Dedifferentiated amniotic fluid mesenchymal stem cell (primary cell): ENCODE results near the gene UBXN11.
"Not testable (repeated sequence)": the region's sequence is repeated elsewhere in the genome, so short reads cannot be mapped to it uniquely, and the experiment has no call there.

Source experiments
- DNase-seq: peaks from one replicate; pipeline ENCODE4 v3.0.0-alpha.2; 2016; ENCODE audit errors: extremely low spot score

The UBXN11 gene

DNA sequence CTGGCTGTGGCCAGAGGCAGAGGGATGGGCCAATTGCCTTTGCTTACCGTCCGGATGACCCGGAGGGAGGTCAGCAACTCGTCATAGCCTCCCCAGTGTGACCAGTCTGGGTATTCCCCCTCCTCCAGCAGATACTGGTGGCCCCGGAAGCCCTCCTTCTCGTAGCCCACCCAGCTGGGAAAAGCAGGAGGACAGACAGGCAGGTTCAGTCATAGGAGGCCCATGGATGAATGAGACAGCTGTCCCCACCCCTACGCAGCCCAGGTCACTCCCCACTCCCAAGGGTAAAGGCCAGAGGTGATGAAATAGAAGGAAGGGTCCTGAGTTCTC, 30.7 kb upstream of the UBXN11 start:
- DNase-seq: no peak

GRCh38 chr1:26336477-26337205, 30.2 kb upstream of the UBXN11 start:
- no peak for DNase-seq

DNA sequence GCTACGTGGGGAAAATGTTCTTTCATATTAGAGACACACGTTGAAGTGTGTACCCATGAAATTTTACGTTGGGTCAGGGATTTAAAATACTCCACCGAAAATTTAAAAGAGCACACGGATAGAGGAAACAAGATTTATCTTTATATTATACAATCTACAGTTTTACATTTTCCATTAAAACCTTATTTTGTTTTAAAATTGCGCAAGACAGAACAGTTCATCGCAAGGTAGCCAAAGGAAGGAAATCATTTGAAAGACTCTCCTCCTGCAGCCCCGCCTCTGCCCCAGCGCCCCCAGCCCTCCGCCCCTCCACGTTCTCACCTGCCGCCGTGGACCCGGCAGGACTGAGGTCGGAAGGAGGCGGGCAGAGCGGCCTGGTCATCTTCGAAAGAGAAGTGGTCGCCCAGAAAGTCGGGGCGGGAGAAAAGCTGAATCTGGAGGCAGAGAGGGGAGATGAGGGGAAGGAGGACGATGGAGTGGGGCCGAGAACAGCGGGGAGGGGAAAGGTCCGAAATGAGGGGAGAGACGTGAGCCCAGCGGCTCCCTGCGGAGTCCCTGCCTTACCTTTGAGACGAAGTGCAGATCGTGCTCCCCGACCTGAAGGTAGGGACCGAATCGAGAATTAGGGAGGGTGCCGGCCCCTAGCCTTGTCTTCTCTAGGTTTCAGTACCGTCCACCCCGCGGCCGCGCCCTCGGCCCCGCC, 29.5 kb upstream of the UBXN11 start:
- DNase-seq: no peak

DNA sequence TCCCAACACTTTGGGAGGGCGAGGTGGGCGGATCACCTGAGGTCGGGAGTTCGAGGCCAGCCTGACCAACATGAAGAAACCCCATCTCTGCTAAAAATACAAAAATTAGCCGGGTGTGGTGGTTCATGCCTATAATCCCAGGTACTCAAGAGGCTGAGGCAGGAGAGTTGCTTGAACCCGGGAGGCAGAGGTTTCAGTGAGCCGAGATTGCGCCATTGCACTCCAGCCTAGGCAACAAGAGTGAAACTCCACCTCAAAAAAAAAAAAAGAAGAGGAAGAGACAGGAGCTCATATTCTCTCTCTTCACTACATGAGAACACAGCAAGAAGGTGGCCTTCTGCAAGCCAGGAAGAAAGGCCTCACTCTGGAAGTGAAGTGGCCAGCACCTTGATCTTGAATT, 26.9 kb upstream of the UBXN11 start:
- DNase-seq: not testable (repeated sequence)

DNA sequence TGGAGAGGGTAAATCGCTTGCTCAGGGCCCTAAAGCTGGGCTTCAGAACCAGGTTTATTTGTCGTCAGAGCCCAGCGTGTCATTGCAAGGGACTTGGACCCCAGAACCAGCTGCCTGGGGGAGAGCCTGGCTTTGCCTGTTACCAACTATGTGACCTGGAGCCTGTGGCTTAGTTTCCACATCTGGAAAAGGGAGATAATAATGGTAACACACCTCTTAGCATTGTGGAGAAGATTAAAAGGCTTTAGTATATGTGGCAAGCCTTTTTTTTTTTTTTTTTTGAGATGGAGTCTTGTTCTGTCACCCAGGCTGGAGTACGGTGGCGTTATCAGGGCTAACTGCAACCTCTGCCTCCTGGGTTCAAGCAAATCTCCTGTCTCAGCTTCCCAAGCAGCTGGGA, 23.8 kb upstream of the UBXN11 start:
- no peak for DNase-seq

- not testable (repeated sequence) for DNase-seq
These were observed 22.9 kb upstream of the UBXN11 start for GRCh38 chr1:26329380-26329779.

- no peak for DNase-seq
These were observed 22.2 kb upstream of the UBXN11 start for GRCh38 chr1:26328597-26328996.

DNA sequence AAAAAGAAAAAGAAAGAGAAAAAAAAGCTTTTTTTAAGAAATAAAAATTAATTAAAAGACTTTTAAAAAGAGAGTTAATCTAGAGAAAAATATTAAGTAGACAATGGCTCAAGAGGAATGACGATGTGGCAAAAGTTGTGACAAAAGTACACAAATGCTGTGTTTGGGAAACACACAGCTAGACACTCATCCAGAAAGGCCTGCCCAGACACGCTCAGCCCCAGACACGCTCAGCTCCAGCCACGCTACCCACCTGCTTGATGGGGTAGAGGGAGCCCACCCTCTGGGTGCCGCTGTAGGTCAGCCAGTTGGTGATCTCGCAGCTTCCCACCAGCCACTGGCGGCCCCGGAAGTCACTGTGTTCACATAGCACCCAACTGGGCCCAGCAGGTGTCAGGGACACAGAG, 21.5 kb upstream of the UBXN11 start:
- DNase-seq: no peak

GRCh38 chr1:26324550-26324949, 18.1 kb upstream of the UBXN11 start:
- no peak for DNase-seq

GRCh38 chr1:26323382-26323781, 16.9 kb upstream of the UBXN11 start:
- no peak for DNase-seq

GRCh38 chr1:26322042-26322331, 15.6 kb upstream of the UBXN11 start:
- DNase-seq: no peak

DNA sequence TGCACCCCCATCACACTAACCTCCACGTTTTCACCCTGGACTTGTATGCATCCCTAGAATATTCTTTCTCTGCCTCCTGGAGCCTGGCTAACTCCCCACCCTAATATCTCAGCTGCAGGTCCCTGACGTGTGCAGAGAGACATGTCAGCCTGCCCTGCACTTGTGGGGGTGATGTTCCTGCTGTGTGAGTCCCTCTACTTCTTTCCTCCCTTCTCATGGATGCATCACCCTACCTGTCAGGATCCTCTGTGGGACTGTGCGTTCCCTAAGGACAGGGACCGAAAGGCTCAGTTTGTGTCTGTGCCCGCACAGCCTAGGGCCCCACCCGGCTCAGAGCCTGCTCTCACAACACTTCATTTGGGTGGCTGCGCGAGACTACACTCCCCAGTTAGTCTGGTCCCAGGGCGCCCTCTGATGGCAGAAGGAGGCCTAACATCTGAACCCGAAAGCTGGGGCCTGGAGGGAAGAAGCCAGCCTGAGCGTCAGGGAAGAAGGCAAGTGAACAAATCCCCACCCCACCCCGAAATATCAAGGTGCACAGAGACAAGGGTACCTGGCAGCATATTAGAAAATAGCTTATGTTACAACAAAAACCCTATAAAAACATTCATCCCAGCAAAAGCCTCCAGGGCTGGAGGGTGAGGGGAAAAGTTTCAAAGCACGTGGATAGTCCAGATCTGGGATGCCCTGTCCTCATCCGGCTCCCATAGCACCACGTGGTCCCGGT, 15.0 kb upstream of the UBXN11 start:
- peak; percentile 83 for DNase-seq

DNA sequence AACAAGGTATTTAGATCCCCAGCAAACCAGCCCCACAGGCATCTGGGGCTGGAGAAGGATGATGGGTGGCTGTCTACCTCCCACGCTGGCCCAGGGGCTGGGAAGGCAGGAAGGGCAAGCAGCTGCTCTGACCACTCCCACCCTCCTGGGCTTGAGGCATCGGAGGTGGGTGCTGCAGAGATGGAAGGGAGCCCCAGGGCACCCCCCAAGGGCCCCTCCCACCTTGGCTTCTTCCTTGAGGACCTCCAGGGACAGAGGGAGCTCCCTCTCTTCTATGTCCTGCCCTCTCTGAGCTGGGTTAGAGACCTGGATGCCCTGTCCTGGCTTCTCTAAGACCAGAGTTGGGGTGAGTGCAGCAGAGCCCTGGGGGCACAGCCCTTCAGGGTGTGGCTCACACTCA, 14.5 kb upstream of the UBXN11 start:
- no peak for DNase-seq

DNA sequence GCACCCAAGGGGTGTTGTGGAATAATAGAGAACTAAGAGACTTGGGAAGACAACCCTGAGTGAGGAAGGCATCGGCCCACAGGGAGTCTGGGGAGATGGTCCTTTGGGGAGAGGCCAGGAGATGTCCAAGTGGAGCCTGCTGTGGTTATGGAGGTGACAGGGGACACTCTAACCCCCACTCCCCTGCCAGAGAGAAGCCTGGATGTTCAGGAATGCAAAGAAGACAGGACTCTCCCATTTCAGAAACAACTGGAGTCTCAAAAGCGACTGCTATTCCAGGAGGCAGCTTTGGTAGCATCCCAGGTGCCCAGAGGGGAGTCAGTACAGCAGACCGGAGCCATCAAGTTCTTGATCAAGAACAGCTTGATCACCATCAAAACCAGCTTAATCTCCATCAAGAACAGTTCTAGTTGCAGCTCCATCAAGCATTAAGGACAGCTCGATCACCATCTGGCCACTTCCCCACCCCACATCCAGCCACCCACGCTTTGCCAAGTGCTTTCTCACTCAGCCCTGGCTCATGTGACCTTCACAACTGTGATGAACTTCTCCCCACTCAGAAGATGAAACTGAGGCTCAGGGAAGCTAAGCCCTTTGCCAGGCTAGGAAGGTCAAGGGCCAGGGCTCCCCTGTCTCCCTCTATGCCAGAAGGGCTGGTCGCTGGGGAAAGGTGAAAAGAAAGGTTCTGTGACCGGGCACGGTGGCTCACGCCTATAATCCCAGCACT, 12.1 kb upstream of the UBXN11 start:
- DNase-seq: no peak

- no peak for DNase-seq
These were observed 11.3 kb upstream of the UBXN11 start, which contains the start of gene CD52 for GRCh38 chr1:26317612-26318337. Gene CD52, plus strand, starts transcription at chr1:26317958. Its CDS starts 60 bp downstream, at chr1:26318018.

- no peak for DNase-seq
These were observed 10.7 kb upstream of the UBXN11 start for GRCh38 chr1:26317146-26317545.

- no peak for DNase-seq
These were observed 9.7 kb upstream of the UBXN11 start for GRCh38 chr1:26315874-26316850.

GRCh38 chr1:26314501-26314900, 8.1 kb upstream of the UBXN11 start:
- no peak for DNase-seq

DNA sequence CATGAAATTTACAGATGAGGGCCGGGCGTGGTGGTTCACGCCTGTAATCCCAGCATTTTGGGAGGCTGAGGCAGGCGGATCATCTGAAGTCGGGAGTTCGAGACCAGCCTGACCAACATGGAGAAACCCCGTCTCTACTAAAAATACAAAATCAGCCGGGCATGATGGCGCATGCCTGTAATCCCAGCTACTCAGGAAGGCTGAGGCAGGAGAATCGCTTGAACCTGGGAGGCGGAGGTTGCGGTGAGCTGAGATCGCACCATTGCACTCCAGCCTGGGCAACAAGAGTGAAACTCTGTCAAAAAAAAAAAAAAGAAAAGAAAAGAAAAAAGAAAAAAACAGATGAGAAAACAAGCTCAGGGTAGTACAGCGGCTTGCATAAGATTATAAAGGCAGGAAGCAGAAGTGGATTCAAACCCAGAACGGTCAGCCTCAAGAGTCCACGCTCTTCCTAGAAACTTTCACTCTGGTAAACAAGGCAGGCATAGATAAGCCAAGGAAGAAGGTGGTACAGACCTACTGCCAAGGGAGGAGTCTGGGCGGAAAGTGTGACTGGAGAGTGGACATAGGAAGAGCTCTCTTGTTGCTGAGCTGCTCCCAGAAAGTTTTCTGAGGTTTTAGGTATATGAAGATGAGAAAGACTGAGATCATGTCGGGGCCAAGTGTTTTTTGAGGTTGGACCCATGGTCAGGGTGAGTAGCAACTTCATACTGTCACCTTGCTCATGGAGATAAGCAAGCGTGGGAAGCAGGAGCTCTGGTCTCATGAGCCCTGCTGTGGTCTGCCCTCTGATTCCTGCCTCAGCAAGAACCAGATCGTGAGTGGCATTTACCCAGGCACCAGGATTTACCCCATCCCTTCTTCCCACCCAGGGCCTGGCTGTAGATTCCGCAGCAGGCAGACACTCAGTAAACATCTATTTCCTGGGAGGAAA, 1.8 kb upstream of the UBXN11 start:
- DNase-seq: not testable (repeated sequence)
